Lower leg skin (tissue), 3 donors: Measurements from ENCODE around the gene ROR2.

Experiments used
- CTCF ChIP-seq, 3 donors: fragments of 450-650 bp; IDR thresholded peaks; one replicate each; pipeline ENCODE4 v1.5.1; 2016; ENCODE audit warnings: antibody characterized with exemption in 3 of 3, mild to moderate bottlenecking in 3 of 3, moderate library complexity in 2 of 3
- POLR2A ChIP-seq, 2 donors: fragments of 450-650 bp; IDR thresholded peaks; one replicate each; pipeline ENCODE4 v1.6.1; 2016 to 2017; ENCODE audit warnings: antibody characterized with exemption in 2 of 2, mild to moderate bottlenecking in 1 of 2, moderate library complexity in 1 of 2

- TF ChIP-seq CTCF (IDR thresholded peaks at IDR 0.05) (no peak), POLR2A (IDR thresholded peaks at IDR 0.05) (no peak)
Observed at GRCh38 chr9:91646702-91647101, 303.3 kb downstream of the ROR2 start.
